Embryonic facial prominence (tissue), 1 donor: Measurements from ENCODE around the gene PRDM7.

Experiments
- DNase-seq: peaks from one replicate; pipeline ENCODE4 v3.0.0-alpha.2; 2016; ENCODE audit errors: extremely low spot score

The PRDM7 gene

GRCh38 chr16:90037276-90037675 lies 39.9 kb downstream of the PRDM7 start:
- DNase-seq = no peak

DNA sequence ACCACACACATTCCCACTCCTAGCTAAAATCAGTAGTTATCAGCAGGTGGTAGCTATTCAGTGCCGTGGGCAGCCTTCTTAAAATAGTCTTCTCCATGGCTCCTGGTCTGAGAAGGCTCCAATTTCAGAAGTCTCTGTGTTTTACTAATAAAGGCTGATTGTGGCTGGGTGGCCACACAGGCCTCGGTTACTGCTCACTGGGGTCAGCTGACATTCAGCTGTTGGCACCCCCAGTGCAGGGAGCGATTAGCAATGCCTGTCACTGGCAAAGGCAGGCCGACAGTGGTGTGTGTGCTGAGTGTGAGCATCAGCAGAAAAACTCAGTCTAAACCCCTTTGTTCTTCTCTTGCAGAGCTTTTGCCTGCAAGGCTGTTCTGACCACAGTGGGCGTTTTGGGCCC lies 41.2 kb downstream of the PRDM7 start:
- no peak for DNase-seq

DNA sequence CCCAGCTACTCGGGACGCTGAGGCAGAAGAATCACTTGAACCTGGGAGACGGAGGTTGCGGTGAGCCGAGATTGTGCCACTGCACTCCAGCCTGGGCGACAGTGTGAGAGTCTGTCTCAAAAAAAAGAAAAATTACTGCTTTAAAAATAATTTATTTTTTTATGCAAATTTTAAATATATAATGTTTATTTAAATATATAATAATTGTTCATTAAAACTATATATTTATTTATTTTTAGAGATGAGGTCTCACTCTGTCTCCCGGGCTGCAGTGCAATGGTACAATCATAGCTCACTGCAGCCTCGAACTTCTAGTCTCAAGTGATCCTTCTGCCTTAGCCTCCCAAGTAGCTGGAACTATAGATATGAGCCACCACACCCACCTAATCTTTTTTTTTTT lies 42.6 kb downstream of the PRDM7 start:
- no peak for DNase-seq

- DNase-seq = no peak
These were observed 43.7 kb downstream of the PRDM7 start for GRCh38 chr16:90033387-90033786.

DNA sequence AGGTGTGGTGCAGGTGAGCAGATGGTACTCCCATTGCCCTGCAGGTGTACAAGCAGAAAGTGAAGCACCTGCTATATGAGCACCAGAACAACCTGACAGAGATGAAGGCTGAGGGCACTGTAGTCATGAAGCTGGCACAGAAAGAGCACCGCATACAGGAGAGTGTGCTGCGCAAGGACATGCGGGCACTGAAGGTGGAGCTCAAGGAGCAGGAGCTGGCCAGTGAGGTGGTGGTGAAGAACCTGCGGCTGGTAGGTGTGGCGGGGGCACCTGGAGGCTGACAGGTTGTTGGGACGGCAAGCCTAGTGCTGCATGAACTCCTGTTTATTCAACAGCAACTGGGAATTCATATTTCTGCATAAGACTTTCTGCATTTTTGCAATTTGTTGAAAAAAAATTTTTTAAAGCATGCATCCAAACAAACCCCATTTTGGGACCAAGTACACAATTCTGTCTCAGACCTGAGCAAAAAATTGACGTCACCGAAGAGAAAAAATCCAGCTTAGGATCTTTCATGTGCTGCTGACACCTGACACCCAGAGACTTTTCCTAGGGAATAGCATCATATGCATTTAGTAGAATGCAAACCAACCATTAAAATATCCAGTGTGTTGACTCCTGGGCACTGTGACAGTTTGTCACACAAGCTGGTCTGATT lies 44.3 kb downstream of the PRDM7 start:
- no peak for DNase-seq

DNA sequence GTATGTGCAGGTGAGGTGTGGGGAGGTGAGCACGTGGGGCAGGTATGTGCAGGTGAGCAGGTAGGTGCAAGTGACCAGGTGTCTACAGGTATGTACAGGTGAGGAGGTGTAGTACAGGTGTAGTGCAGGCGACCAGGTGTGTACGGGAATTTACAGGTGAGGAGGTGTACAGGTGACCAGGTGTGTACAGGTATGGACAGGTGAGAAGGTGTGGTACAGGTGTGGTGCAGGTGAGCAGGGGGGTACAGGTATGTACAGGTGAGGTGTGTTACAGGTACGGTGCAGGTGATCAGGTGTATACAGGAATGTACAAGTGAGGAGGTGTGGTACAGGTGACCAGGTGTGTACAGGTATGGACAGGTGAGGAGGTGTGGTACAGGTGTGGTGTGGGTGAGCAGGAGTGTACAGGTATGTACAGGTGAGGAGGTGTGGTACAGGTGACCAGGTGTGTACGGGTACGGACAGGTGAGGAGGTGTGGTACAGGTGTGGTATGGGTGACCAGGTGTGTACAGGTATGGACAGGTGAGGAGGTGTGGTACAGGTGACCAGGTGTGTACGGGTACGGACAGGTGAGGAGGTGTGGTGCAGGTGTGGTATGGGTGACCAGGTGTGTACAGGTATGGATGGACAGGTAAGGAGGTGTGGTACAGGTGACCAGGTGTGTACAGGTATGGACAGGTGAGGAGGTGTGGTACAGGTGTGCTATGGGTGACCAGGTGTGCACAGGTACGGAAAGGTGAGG lies 45.0 kb downstream of the PRDM7 start:
- no peak for DNase-seq

DNA sequence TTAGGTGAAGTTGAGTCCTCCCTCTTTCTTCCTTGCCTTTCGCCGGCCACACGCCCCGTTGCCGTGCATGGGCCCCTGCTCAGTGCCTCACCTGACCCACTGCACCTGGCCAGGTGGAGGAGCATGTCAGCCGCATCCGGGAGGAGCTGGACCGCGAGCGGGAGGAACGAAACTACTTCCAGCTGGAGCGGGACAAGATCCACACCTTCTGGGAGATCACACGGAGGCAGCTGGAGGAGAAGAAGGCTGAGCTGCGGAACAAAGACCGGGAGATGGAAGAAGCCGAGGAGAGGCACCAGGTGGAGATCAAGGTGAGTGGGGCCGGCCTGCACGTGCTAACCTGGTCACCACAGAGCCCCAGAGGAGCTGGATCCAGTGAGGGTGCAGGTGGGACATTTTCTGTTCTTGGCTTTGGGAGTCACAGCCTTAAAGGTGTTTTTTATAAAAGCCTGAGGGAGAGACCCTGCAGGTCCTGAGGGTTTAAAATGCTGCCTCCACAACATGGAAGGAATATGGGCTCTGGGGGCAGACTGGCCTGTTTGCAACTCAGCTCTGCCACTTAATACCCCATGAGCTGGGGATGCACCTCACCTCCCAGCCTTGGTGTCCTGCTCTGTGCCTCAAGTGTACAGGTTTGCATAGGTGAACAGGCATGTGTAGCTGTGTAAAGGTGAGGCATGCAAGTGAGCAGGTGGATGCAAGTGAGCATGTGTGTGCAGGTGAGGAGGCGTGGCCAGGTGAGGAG lies 45.8 kb downstream of the PRDM7 start:
- no peak for DNase-seq

DNA sequence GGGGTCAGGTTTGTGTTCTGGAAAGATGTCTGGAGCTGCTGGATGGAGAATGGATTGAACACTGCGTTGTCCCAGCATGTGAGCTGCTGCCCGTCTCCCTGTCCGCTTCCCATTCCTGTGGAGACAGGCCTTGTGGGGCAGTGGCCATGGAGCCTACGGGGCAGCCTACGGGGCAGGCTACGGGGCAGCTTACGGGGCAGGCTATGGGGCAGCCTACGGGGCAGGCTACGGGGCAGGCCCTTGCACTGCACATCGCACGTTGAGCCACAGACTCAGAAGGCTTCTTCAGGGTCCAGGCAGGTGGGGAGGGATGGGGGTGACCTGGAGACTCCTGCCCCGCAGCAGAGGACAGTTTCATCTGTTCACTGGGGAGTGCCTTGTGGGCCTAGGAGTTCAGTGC lies 48.1 kb downstream of the PRDM7 start:
- DNase-seq = no peak

- DNase-seq = no peak
These were observed 49.5 kb downstream of the PRDM7 start for GRCh38 chr16:90027611-90028010.

DNA sequence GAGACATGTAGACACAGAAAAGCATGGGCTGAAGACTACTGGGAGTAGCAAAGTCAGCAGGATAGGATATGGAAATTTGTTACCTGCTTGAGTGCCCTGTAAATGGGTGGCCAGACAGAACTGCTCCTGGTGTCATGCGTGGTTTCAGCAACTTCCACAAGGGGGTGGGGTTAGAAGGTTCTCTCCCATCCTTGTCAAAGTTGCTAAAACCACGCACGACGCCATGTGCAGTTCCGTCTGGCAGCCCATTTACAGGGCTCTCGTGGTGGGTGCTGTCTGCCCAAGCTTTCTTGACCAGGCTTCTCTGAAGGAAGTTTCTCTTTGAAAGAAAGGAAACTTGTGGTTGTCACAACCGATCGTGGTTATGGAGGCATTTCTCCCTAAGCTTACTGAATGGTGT lies 51.0 kb downstream of the PRDM7 start:
- no peak for DNase-seq

GRCh38 chr16:90023078-90023447 lies 54.1 kb downstream of the PRDM7 start:
- no peak for DNase-seq

- peak; percentile 82 for DNase-seq
These were observed 54.7 kb downstream of the PRDM7 start for GRCh38 chr16:90022209-90023077.

DNA sequence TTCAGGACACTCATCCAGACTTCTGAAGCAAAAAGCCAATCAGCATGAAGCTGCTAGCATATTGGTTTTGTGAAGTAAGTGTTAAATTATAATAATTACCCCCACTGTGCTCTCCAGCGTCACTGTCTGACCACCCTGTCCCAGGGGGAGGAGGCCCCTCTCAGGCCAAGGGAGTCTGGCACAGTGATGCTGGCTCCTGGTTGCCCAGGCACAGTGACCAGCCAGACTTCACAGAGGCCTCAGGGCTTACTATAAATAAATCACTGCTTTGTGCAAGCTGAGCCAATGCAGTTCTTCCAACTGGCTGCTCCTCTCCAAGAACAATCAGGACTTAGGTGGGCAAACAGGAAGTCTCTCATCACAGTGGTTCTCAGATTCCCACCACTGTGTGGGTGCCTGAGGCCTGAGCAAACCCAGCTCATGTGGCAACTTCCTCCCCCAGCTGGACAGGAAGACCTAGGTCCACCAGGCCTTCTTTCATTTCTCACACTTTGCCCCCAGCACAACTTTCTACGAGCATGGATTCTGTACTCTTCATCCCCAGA lies 56.2 kb downstream of the PRDM7 start:
- no peak for DNase-seq

DNA sequence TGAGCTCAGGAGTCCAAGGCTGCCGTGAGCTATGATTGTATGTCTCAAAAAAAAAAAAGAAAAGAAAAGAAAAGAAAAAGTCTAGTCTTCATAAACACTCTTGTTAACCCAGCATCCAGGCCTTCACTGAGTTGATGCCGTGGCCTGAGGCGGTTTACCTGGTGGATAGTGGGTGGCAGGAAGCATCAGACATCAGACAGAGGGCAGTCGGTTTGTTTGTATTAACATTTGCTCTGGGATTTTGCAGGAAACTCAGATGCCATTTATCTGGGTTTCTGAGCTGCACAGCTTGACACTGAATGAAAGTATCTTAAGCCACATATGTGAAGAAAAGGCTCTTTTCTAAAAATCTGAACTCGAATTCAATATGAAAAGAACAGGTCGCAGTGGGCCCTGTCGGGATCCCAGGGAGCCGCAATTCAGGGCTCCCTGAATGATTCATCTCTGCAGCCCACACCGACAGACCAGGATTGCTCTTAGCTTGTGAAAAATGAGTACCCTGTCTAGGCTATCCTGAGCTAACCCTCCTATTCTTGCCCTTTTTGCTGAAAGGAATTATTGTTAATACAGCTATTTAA lies 56.8 kb downstream of the PRDM7 start:
- DNase-seq = no peak

DNA sequence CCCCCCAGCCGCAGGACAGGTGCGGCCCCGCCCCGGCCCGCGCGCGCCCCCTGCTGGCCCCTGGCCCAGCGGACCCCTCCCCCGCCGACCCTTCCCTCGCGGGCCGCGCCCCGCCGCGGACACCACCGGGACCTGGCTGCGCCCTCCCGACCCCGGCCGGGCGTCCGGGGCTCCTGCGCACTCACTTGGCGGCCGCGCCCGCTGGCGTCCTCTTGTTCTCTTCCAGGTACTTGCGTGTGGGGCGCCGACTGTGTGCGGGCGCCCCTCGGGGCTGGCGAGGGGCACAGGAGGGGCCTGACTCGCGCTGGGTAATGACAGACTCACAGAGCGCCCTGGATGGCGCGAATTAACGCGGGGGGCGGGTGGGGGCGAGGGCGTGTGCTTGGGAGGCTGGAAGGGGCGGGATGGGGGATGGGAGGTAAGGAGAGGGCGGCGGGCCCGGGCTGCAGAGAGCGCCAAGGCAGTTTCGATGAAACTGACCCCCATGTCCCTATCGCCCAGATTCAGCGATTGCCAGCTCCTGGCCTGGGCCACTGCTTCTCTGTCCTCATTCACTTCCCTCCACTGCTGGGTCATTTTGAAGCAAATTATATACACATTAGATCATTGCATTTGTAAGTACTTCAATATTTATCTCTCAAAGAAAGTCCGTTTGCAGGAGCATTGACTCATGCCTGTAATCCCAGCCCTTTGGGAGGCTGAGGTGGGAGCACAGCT lies 57.4 kb downstream of the PRDM7 start:
- no peak for DNase-seq

DNA sequence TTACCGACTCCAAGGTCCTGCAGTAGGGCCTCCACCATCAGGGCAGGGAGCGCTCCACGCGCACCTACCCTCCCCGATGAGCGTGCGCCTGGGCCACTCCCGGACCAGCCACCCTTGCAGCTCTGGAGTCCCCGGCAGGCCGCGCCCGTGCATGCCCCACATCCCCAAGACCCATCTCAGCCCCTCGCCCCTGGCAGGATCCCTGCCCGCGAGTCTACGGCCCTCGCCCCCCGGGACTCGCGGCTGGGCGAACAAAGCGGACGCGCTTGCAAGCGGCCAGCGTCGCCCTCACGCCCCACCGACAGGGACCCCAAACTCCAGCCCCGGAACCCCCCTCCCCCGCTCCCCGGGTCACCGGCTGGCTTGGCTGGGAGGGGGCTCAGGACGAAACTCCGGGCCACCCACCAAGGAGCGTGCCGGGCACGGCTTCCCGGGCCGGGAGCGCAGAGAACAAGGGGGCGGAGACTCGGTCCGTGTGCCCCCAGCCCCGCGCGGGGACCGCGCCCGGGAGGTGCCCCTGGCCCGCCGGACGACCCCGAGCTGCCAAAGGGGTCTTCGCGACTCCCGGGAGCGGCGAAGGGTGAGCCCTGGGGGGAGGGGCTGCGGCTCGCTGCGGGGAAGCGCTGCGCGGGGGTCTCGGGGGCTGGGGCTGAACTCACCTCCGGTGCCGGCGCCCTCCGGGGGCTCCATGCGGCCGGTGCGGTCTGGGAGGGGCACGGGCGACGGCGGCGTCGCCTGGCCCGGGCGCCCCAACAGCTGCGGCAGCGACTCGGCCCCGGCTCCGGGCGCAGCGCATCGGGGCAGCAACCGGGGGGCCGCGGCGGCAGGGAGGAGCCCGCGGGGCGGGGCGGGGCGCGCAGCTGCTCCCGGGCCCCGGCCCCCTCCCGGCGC lies 58.2 kb downstream of the PRDM7 start, which contains the start of gene DBNDD1:
Gene DBNDD1, minus strand, starts transcription at position 805 of the 891 bp plus-strand sequence. Its CDS starts 115 bp downstream, at position 690.
- DNase-seq = no peak

DNA sequence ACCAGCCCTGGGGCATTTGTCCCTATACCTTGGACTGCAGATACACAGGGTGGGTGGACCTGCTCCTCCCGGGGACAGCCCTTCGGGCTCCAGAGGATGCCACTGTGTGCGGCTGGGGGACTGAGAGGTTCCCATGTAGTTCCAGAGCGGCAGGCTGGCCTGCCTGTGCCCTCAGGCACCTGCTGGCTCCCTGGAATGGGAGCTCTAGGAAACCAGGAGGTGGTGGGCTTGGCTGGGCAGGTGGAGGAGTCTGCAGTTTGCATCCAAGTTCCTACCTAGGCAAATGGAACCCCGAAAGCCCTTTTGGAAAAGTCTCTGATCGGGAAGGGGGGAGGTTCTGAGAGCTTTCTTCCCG lies 58.9 kb downstream of the PRDM7 start:
- no peak for DNase-seq

- DNase-seq = no peak
These were observed 60.7 kb downstream of the PRDM7 start for GRCh38 chr16:90016339-90016950.
